Ovary (tissue), 3 donors: ENCODE results near the gene ATG2A.

Experiments
- CTCF ChIP-seq, 3 donors: fragments of 450-650 bp in 2 of 3; fragments of 200-600 bp in 1 of 3; IDR thresholded peaks; one replicate each; pipeline versions ENCODE4 v1.5.1 to v1.8.0; 2016 to 2022; ENCODE audit warnings: antibody characterized with exemption in 3 of 3, mild to moderate bottlenecking in 1 of 3
- POLR2A ChIP-seq: fragments of 450-650 bp; IDR thresholded peaks from one replicate; pipeline ENCODE4 v1.6.1; 2017; ENCODE audit warnings: antibody characterized with exemption, mild to moderate bottlenecking, moderate library complexity
- donor health status: DM: no; HTN: no; CAD: no.

GRCh38 chr11:64884019-64884418 is 33.0 kb downstream of the ATG2A start:
- TF ChIP-seq CTCF (IDR thresholded peaks at IDR 0.05) = no peak
- TF ChIP-seq POLR2A = no peak
